IPS-15b (cell line): ENCODE measurements around the gene DGLUCY.
"Not testable (repeated sequence)": the region's sequence is repeated elsewhere in the genome, so short reads cannot be mapped to it uniquely, and the experiment has no call there.

ENCODE experiments used
- H3K27me3 ChIP-seq: one replicate; pipeline ENCODE4 v1.6.1; 2013; ENCODE audit warnings: low read length; ENCODE audit not compliant: control insufficient read depth, insufficient read depth
- H3K36me3 ChIP-seq: one replicate; pipeline ENCODE4 v1.6.1; 2013; ENCODE audit warnings: low read length; ENCODE audit not compliant: control insufficient read depth, insufficient read depth
- H3K4me1 ChIP-seq: one replicate; pipeline ENCODE4 v1.6.1; 2013; ENCODE audit warnings: mild to moderate bottlenecking, low read length; ENCODE audit not compliant: control insufficient read depth, insufficient read depth
- H3K4me3 ChIP-seq: one replicate; pipeline ENCODE4 v1.5.1; 2013; ENCODE audit warnings: low read depth, low read length
- H3K9ac ChIP-seq: one replicate; pipeline ENCODE4 v1.6.1; 2013; ENCODE audit warnings: low read depth, mild to moderate bottlenecking, low read length
- H3K9me3 ChIP-seq: one replicate; pipeline ENCODE4 v1.6.1; 2013; ENCODE audit warnings: mild to moderate bottlenecking, low read length; ENCODE audit not compliant: control insufficient read depth, insufficient read depth

Gene DGLUCY

GRCh38 chr14:91144425-91145145, 30.7 kb downstream of the DGLUCY start:
- Histone ChIP-seq H3K27me3 (no peaks in the 10 kb centered on the region), H3K4me3 (no peak overlapping the region), H3K36me3 (peaks cover 3% of the 10 kb centered on the region), H3K9ac (no peak overlapping the region), H3K9me3 (no peaks in the 10 kb centered on the region), H3K4me1 (no peaks in the 10 kb centered on the region)

DNA sequence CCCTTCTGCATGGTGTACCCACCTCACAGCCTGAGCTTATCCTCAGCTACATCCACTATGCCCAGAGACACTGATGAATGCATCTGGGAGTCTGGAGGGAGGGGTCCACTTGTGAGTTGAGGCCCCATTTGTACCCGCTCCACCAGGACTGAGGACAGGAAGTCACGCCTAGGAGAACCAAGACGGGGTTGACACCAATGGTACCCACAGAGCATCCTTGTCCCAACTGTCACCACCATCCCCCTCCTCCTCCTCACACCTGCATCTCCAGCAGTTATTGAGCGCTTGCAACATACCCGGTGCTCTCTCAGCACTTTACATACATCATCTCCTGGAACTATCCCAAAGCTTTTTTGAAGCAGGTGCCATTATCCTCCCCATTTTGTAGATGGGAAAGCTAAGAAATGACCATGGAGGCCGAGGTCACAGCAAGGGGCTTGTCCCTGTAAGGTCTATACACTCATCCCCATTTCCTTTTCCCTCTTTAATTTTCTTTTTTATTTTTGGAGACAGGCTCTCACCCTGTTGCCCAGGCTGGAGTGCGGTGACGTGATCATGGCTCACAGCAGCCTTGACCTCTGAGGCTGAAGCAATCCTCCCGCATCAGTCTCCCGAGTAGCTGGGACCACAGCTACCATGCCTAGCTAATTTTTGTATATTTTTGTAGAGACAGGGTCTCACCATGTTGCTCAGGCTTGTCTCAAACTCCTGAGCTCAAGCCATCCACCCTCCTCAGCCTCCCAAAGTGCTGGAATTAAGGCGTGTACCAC, 31.7 kb downstream of the DGLUCY start:
- Histone ChIP-seq H3K27me3 (no peaks in the 10 kb centered on the region), H3K9me3 (no peaks in the 10 kb centered on the region), H3K4me3 (no peak overlapping the region), H3K36me3 (peaks cover 3% of the 10 kb centered on the region), H3K4me1 (no peaks in the 10 kb centered on the region), H3K9ac (no peak overlapping the region)

GRCh38 chr14:91146661-91147060, 32.8 kb downstream of the DGLUCY start:
- no peaks in the 10 kb centered on the region for H3K4me1 ChIP-seq
- no peak overlapping the region for H3K9ac ChIP-seq
- peaks cover 3% of the 10 kb centered on the region for H3K36me3 ChIP-seq
- no peak overlapping the region for H3K4me3 ChIP-seq
- H3K9me3 ChIP-seq, result no peaks in the 10 kb centered on the region
- no peaks in the 10 kb centered on the region for H3K27me3 ChIP-seq

GRCh38 chr14:91149462-91149861, 35.6 kb downstream of the DGLUCY start:
- Histone ChIP-seq H3K27me3 (no peaks in the 10 kb centered on the region), H3K4me1 (no peaks in the 10 kb centered on the region), H3K9ac (no peak overlapping the region), H3K4me3 (no peak overlapping the region), H3K36me3 (peaks cover 9% of the 10 kb centered on the region), H3K9me3 (no peaks in the 10 kb centered on the region)

- Histone ChIP-seq H3K4me3 (no peak overlapping the region), H3K9ac (no peak overlapping the region), H3K27me3 (no peaks in the 10 kb centered on the region), H3K36me3 (peaks cover 9% of the 10 kb centered on the region), H3K4me1 (no peaks in the 10 kb centered on the region), H3K9me3 (no peaks in the 10 kb centered on the region)
These were observed 38.6 kb downstream of the DGLUCY start for GRCh38 chr14:91152499-91152898.

- no peak overlapping the region for H3K4me3 ChIP-seq
- no peak overlapping the region for H3K9ac ChIP-seq
- H3K9me3 ChIP-seq, result no peaks in the 10 kb centered on the region
- H3K27me3 ChIP-seq, result no peaks in the 10 kb centered on the region
- H3K4me1 ChIP-seq, result no peaks in the 10 kb centered on the region
- H3K36me3 ChIP-seq, result peaks cover 6% of the 10 kb centered on the region
These were observed 39.5 kb downstream of the DGLUCY start for GRCh38 chr14:91153360-91153759.

DNA sequence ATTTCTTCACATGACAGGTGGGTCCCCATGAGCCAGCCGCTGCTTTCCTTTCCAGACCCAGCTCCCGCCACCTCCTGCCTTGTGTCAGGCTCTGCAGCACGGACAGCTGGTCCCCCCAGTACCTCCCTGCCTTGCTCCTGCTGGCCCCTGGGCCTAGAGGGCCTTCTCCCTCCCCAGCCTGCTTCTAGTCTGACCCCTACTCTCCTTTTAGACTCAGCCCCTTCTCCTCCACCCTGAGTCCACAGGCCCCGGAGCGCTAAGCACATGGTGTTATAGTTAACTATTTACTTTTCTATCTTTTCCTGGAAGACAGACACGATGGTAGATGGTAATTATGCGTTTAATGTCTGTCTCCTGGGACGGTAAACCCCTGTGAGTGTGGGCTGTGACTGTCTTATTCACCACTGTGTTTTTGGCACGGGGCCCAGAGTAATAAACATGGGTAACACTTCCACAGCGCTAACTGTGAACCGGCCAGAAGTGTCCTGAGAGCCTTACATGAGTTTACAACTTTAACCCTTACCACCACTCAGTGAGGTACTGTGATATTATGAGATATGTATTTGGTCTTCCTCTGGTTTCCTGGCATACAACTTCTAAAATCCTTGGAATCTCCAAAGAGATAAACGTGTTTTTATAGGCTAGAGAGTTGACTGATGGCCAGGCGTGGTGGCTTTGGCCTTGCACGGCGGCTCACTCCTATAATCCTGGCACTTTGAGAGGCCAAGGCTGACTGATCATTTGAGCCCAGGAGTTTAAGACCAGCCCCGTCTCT, 41.2 kb downstream of the DGLUCY start:
- no peaks in the 10 kb centered on the region for H3K9me3 ChIP-seq
- peaks cover 6% of the 10 kb centered on the region for H3K36me3 ChIP-seq
- H3K4me1 ChIP-seq, result no peaks in the 10 kb centered on the region
- no peak overlapping the region for H3K4me3 ChIP-seq
- H3K27me3 ChIP-seq, result no peaks in the 10 kb centered on the region
- H3K9ac ChIP-seq, result no peak overlapping the region

GRCh38 chr14:91155626-91156089, 41.8 kb downstream of the DGLUCY start:
- peaks cover 10% of the 10 kb centered on the region for H3K36me3 ChIP-seq
- H3K27me3 ChIP-seq, result no peaks in the 10 kb centered on the region
- no peaks in the 10 kb centered on the region for H3K4me1 ChIP-seq

DNA sequence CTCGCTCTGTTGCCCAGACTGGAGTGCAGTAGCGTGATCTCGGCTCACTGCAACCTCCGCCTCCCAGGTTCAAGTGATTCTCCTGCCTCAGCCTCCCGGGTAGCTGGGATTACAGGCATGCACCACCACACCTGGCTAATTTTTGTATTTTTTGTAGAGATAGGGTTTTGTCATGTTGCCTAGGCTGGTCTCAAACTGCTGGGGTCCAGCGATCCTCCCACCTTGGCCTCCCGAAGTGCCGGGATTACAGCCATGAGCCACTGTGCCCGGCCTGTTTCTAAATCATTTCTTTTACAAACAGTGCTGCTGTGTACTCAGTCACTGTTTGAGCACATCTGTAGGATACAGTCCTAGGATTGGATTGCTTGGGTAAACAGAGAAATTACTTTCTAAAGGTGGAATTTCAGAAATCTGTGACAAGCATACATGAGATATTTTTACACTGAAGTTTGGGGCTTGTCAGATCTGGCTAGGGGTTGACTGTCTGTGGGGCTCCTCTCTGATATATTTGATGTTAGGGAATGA, 42.3 kb downstream of the DGLUCY start:
- H3K36me3 ChIP-seq, result peaks cover 10% of the 10 kb centered on the region
- not testable (repeated sequence) for H3K4me3 ChIP-seq, H3K4me1 ChIP-seq, H3K9me3 ChIP-seq, H3K27me3 ChIP-seq, H3K9ac ChIP-seq

More at GRCh38 chr14:91155626-91156089, 41.8 kb downstream of the DGLUCY start:
- Histone ChIP-seq H3K4me3 (no peak overlapping the region), H3K9ac (no peak overlapping the region), H3K9me3 (no peaks in the 10 kb centered on the region)

DNA sequence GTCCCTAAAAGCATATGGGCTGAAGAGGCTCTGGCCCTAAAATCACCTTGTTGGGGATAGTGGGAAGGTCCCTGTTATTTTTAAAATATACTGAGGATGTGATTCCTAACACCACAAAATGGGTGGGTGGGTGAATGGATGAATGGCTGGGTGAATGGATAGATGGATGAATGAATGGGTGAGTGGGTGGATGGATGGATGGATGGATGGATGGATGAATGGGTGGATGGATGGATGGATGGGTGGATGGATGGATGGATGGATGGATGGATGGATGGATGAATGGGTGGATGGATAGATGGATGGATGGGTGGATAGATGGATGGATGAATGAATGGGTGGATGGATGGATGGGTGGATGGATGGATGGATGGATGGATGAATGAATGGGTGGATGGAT, 43.0 kb downstream of the DGLUCY start:
- peaks cover 15% of the 10 kb centered on the region for H3K36me3 ChIP-seq
- not testable (repeated sequence) for H3K4me1 ChIP-seq, H3K9me3 ChIP-seq, H3K4me3 ChIP-seq, H3K27me3 ChIP-seq, H3K9ac ChIP-seq

GRCh38 chr14:91158091-91158790, 44.4 kb downstream of the DGLUCY start:
- Histone ChIP-seq H3K4me1 (no peaks in the 10 kb centered on the region), H3K9me3 (no peaks in the 10 kb centered on the region), H3K9ac (no peak overlapping the region), H3K36me3 (peaks cover 13% of the 10 kb centered on the region), H3K27me3 (no peaks in the 10 kb centered on the region), H3K4me3 (no peak overlapping the region)
